ELF-1 (cell line): Measurements from ENCODE around the gene FAM25A.
"Not testable (repeated sequence)": the region's sequence is repeated elsewhere in the genome, so short reads cannot be mapped to it uniquely, and the experiment has no call there.

Experiments used
- DNase-seq: peaks from one replicate; pipeline ENCODE4 v3.0.0-alpha.2; 2016; ENCODE audit warnings: low read depth, low spot score

FAM25A gene

DNA sequence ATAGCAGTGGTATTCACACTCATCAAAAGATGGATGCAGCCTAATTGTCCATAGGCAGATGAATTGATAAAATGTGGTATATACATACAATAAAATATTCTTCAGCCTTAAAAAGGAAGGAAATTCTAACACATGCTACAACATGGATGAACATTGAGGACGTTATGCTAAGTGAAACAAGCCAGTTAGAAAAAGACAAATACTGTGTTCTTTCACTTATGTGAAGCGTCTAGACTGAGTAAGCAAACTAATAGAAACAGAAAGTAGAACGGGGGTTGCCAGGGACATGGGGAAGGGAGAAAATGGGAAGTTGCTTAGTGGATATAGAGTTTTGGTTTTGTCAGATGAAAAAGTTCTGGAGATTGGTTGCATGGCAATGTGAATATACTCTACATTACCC is 6.6 kb upstream of the FAM25A start:
- not testable (repeated sequence) for DNase-seq

DNA sequence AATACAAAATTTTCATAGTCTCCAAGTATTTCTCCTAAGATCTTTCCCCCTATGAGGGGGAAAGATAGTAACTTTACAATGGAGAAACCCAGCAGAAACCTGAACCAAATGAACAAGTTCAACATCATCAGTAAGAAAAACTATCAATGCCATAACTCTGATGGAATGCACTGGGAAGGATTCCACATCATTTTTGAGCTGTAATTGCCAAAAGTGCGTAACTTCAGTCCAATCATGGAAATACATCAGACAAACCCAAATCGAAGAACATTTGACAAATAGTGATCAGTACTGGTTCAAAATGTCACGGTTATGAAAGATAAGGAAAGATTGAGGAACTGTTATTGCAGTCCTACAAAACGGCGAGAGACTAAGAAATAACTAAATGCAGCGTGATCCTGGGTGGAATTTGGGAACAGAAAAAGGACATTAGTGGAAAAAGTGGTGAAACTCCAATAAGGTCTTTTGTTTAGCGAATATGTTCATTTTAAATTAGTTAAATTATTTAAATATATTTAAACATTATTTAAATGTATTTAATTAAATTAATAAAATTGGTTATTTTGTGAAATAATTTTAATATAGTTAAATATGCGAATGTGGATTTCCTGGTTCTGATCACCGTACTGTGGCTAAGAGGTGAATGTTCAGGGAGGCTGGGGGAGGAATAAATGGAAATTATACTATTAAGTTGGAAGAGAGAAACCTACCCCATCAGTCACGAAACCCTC is 4.9 kb upstream of the FAM25A start:
- DNase-seq: not testable (repeated sequence)

DNA sequence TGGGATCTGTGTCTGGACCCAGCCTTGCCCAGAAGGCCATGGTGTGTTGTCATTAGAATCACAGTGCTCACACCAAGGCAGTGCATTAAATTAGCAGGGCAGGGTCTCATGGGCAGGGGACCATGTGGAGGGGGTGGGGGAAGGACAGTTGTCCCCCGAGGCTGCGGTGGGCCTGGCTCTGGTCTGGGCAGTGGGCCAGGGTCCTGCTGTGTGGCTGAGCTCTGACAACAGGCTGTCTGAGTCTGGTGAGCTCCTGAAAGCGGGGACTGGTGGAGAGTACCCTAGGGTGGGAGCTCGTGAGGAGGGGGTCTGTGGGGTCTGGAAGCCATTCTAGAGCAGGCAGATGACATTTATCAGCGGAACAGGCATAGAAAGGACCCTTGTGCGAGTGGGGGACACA is 2.0 kb upstream of the FAM25A start:
- not testable (repeated sequence) for DNase-seq

DNA sequence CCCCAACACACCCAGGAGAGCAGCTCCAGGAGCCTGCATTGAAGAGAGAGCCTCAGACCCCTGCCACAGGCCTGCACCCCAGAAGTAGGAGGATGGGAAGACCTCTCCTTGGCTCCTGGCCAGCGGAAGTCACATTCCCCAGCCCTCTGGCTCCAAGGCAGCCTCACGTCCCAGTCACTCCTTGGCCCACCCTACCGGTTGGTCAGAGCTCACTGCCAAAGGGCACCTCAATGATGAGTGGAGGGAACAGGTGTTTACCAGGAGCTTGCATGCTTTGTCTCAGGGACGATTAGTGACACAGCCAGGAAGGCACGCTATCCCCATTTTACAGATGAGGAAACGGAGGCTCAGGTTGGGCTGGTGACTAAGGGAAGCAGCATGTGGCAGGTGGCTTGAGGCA is 1.0 kb upstream of the FAM25A start:
- not testable (repeated sequence) for DNase-seq

DNA sequence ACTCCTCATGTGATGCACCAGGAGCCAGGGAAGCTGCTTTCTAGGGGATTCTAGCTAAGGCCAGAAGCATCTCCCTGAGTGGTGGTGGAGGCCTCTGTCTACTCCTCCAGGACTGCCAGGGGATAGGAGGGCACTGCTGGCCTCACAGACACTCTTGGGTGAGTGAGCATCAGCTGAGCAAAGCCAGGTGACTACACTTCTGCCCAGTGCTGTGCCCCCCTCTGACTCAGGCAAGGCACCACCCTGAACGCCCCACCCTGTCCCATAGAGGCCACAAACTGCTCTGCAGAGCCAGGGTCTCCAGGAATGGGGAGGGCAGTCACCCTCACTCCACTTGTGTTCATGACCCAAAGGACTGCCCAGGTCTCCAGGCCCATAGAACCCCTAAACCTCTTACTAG is 590 bp upstream of the FAM25A start:
- not testable (repeated sequence) for DNase-seq

DNA sequence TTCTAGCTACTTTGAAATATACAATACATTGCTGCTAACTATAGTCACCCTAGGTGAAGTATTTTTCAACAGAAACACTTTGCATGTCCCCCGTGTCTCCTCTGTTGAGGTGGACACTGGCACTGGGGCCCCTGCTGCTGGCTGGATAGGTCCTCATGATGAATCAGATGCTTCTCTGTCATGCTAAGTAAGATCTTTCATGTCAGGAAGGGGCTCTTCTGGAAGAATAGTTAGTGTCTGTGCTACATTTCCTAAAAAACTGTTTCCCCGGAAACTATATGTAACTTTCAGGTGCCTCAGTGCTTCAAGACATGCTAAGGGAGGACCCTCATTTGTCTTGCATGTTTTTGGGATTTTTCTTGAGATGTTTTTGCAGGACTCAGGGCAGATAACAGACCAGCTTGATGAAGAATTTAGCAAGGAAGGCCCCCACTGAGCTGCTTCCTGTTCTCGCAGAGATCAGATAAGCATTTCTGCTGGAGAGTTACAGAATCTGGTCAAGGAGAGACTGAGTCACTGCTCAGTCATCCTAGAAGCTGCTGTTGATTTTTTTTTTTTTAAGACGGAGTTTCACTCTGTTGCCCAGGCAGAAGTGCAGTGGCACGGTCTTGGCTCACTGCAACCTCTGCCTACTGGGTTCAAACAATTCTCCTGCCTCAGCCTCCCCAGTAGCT is 5.3 kb downstream of the FAM25A start:
- peak; percentile 56 for DNase-seq

DNA sequence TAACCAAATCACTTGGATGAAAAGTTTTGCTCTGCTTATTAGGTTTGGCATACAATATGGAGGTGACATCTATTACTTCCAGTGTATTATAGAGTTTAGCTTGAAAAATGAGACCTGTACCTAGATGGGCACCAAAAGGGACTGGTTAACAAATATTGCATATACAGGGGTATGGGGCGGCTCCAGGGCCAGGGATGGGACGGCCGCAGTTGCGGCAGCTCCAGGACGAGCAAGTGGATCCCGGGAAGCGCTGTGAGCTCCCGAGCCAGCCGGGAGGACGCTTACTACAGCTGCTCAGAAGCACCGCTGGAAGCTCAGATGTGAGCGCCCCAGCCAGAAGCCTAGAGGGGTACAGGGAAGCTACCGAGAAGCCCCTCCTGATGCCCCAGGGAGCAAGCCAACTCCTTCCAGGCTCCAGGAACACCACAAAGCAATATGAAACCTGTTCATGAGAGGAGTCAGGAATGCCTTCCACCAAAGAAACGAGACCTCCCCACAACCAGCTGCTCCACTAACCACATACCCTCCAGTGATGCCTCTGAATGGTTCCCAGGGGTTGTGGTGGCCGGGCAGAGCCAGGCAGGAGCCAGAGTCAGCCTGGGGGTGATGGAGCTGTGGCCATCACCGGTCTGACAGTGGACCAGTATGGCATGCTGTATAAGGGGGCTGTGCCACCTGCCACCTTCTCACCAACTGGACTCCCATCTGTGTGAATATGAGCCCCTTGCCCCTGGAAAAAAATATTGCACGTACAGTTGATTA is 6.8 kb downstream of the FAM25A start:
- not testable (repeated sequence) for DNase-seq

DNA sequence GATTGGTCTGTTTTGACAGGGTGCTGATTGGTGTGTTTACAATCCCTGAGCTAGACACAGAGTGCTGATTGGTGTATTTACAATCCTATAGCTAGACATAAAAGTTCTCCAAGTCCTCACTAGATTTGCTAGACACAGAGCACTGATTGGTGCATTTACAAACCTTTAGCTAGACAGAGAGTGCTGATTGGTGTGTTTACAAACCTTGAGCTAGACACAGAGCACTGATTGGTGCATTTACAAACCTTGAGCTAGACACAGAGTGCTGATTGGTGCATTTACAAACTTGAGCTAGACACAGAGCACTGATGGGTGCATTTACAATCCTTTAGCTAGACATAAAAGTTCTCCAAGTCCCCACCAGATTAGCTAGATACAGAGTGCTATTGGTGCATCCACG is 10.3 kb downstream of the FAM25A start:
- not testable (repeated sequence) for DNase-seq

DNA sequence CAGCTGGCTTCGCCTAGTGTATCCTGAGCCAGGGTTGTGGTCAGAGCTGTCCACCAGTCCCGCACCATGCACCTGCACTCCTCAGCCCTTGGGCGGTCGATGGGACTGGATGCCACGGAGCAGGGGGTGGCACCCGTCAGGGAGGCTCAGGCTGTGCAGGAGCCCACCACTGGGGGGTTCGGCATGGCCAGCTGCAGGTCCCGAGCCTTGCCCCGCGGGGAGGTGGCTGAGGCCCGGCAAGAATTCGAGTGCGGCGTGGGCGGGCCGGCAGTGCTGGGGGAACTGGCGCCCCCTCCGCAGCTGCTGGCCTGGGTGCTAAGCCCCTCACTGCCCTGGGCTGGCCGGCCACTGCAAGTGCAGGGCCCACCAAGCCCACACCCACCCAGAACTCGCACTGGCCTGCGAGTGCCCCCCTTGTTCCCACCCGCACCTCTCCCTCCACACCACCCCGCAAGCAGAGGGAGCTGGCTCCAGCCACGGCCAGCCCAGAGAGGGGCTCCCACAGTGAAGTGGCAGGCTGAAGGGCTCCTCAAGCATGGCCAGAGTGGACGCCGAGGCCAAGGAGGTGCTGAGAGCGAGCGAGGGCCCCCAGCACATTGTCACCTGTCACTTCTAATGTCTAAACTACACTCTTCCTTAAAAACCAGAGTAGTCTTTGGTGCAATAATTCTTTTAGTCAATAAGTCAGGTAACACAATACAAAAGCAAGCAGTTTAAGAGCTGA is 11.0 kb downstream of the FAM25A start:
- no peak for DNase-seq

DNA sequence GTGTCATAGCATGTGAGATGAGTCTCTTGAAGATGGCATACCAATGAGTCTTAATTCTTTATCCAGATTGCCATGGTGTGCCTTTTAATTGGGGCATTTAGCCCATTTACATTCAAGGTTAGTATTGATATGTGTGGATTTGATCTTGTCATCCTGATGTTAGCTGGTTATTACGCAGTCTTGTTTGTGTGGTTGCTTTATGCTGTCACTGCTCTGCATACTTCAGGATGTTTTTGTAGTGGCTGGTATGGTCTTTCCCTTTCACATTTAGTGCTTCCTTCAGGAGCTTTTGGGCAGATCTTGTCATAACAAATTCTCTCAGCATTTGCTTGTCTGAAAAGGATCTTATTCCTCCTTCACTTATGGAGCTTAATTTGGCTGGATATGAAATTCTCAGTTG is 16.5 kb downstream of the FAM25A start:
- DNase-seq: no peak

DNA sequence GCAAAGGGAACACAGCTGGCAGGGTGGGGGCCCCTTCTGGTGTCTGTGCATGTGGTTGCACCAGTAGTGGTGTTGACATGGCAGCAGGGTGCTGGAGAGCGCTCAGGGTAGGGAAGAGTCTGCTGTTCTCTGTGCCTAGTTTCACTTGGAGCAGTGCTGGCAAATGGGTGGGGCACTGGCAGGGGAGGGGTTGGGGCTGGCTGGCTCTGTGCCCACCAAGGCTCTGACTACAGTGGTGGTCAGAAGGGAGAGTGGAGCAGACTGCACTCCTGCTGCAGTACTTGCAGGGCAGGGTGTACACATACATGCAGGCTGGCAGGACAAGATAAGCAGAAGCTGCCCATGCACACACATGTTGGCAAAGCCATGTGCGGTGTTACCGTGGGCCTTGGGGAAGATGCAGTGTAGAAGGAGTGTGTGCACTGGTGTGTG is 18.2 kb downstream of the FAM25A start:
- no peak for DNase-seq

DNA sequence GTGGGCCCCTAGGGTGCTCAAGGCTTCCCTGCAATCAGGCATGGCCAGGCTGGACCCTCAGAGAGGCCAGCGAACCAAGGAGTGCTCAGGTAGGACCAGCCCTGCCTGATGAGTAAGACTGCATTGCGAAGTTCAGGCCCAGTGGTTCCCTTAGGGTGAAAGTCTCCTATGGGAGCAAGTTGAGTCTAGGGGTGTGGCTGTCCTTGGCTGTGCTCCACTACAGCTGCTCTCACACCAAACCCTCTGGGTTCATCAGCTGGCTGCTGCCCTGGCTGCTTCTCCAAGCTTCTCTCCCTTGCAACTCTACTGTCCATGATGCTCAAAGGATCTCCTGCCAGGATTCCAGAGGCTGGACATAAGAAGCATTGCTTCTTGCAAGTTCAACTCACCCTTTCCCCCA is 18.7 kb downstream of the FAM25A start:
- DNase-seq: no peak

DNA sequence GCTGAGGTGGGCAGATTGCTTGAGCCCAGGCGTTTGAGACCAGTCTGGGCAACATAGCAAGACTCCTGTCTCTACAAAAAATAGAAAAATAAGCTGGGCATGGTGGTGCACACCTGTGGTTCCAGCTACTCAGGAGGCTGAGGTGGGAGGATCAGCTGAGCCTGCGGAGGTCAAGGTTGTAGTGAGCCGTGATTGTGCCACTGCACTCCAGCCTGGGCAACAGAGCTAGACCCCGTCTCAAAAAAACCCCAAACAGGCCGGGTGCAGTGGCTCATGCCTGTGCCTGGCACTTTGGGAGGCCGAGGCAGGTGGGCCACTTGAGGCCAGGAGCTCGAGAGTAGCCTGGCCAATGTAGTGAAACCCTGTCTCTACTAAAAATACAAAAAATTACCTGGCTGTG is 23.5 kb downstream of the FAM25A start:
- DNase-seq: not testable (repeated sequence)

DNA sequence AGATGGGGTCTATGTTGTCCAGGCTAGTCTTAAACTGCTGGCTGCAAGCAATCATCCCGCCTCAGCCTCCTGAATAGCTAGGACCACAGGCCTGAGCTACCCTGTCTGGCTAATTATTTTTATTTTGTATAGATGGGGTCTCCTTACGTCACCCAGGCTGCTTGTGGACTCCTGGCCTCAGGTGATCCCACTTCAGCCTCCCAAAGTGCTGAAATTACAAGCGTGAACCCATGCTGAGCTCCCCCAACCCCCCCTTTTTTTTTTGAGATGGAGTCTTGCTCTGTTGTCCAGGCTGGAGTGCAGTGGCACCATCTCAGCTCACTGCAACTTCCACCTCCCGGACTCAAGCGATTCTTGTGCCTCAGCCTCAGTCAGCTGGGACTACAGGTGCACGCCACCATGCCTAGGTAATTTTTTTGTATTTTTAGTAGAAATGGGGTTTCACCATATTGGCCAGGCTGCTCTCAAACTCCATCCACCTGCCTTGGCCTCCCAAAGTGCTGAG is 25.4 kb downstream of the FAM25A start:
- DNase-seq: no peak

DNA sequence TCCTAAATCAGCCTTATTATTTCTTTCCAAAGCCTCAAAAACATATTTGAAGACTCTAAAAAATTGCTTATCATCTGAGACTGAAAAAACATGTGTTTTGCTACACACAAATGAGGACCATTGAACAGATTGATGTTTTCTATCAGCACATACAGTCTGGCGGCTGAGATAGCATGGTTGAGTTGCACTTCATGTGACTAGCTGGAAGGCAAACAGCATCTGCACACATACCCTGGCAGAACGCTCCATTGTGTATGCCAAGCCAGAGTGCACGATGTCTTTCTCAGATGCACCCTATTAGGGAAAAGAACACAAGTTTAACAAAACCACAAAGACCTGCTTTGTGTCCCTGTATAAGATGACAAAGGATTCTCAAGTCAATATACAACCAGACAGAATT is 33.0 kb downstream of the FAM25A start:
- no peak for DNase-seq

DNA sequence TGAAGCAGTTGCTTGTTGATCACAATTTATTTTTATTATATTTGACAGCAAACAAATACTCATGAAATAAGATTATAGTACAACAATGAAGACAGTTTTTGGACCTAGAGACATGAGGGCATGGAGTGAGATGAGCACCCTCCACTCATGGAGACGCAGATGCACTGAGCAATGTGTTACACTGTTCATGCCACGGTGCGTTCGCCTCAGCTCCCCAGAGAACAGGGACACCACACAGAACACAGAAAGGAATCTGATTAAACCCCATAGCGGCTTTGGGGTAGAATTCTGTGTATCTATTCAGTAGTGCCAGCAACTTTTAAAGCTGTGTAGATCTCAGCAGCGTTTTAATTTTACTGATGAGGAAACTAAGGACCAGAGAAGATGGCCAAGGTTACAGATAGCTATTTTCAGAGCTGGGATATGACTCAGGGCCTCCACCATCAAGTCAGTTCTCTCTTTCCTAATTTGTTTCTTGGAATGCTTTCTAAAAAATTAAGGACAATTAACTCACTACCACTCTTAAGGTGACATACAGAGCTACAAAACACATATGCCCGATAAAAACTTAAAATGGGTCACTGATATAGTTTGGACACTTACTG is 33.6 kb downstream of the FAM25A start:
- no peak for DNase-seq

DNA sequence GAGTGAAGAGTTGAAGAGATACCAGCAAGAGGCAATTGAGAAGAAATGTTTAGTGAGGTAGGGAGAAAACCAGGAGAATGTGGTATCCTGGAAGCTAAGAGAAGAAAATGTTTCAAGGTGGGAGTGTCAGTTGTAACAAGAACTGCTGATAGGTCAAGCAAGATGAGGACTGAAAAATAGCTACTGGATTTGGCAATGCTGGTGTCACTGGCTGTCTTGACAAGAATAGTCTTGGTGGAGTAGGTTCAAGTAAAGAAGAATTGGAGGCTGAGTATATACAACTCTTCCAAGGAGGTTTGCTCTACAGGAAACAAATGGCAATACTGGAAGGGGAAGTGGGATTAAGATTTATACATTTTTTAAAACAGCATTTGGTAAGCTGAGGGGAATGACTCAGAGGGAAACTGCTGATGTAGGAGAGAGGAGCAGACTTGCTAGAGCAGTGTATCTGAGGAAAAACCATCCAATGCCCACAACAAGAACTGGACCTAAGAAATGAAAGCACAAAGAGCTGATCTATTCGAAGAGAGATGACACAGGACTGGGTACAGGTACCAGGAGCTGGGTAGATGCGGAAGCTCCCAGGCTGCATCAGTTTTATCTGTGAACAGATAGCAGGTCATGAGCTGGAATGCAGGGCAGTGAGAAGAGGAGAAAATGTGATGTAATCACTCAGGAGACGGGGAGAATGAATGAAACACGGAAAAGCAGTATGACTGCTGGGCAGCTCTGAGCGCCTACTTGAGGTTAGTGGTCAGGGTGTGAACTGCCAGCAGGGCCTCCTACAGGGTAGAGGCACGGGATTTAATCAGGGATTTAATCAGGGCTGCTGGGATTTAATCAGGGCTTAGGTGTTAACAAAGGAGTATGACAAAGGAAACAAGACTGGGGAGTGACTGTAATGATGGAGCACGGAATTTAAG is 34.5 kb downstream of the FAM25A start:
- peak; percentile 22 for DNase-seq

DNA sequence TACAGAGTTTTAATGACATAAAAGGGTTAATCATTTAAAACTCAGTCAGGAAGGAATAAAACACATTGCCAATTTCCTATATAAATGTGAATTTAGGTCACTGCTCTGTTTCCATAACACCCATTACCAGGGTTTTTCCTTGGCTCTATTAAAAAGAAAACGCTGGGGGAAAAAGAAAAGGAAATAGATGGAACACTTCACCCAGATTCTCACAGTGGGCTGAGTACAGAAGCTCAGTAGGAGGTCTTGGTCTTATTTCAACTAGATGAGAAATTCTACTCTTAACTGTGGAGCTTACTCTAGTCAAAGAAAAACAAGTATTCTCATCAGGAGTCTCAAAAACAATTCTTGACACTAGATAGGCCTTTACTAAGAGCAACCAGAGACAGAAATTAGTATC is 38.1 kb downstream of the FAM25A start:
- no peak for DNase-seq

DNA sequence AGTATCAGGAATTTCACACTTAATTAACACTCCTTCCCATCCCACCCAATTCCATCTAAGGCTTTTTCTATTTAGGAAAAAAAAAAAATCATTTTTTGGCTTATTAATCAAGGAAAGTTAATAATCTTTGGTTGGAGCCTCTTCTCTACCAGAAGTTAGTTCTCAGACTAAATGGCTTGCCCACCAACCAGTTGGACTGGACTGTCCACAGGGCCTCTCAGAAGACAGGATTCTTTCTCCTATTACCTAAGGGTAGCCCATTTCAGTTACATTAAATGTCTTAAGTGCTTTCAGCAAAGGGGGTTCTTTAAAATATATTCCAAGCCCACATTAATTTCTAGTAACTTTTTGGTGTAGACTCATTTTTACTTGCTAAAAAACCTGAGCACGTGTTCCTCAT is 39.3 kb downstream of the FAM25A start:
- DNase-seq: no peak

DNA sequence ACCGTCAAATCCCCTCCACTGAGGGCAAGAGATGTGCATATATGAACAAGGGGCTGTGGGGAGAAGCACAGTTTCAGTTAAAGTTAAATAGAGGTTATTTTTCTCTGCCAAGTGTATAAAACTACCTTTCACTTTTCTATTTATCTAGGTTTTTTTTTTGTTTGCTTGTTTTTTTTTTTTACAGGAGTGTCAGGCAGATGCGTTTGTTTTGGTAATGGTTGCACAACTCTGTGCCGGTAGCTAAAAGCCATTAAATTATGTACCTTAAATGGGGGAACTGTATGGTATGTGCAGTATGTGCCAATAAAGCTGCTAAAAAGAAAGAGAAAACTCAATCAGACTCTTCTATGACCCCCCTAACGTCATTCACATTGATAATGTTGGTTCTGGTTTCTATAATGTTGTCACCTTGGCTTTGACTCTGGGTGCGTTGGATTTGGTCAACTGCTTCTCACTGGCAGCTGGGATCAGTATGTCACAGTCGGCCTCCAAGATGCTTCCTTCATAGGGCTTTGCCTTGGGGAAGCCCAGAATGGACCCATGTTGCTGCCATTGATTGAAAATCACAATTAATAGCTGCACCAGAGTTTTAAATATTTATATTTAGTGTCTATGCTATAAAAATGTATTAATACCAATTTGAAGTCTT is 40.3 kb downstream of the FAM25A start:
- no peak for DNase-seq
